Stimulated activated CD4-positive, alpha-beta T cell treated with anti-CD3 and anti-CD28 coated beads, Interleukin-1b, Interleukin-23, amount 100 ng/mL, for 4 hours (primary cell): ENCODE results near the gene CNGA1.
"Not testable (repeated sequence)": the region's sequence is repeated elsewhere in the genome, so short reads cannot be mapped to it uniquely, and the experiment has no call there.

Experiments
- DNase-seq, 2 donors: peaks; one replicate each; pipeline ENCODE4 v3.0.0-alpha.2; 2020; ENCODE audit warnings: low read depth in 2 of 2

CNGA1 gene

DNA sequence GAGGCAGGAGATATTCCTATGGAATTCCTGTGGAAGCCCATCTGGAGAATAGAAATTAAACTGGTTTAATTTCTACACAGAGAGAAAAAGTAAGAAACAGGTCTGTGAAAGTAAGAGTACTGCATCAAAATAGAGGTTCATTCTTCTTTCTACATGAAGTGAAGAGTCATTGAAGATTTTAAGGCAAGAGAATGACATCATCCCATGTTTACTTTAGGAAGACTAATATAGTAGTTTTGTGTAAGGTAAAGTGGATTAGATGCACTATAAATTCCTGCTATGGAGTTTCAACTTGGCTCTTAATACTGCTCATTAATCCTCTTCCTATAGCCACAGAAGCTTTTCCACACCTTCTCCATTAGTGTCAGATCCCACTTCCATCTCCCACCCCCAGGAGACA lies 47.6 kb downstream of the CNGA1 start:
- DNase-seq, result no peak

DNA sequence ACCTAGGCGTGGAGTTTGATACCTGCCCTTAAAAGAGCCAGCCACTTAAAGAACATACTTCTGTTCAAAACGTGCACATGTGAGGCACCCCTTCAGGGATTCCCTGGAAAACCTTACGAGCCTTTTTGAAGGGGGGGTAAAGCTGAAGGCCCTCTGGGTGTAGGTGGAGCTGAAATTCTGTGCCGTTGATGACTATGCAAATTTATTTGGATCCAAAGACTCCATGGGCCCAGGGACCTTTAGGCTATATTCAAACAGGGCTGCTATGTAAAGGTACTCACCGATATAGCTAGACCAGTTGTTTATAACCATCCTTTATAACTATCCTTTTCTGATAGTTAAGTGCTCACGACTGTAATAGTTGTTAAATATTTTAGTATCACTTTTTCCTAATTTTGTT lies 61.8 kb downstream of the CNGA1 start:
- no peak for DNase-seq

GRCh38 chr4:47954245-47954644 lies 62.2 kb downstream of the CNGA1 start:
- DNase-seq, result no peak

DNA sequence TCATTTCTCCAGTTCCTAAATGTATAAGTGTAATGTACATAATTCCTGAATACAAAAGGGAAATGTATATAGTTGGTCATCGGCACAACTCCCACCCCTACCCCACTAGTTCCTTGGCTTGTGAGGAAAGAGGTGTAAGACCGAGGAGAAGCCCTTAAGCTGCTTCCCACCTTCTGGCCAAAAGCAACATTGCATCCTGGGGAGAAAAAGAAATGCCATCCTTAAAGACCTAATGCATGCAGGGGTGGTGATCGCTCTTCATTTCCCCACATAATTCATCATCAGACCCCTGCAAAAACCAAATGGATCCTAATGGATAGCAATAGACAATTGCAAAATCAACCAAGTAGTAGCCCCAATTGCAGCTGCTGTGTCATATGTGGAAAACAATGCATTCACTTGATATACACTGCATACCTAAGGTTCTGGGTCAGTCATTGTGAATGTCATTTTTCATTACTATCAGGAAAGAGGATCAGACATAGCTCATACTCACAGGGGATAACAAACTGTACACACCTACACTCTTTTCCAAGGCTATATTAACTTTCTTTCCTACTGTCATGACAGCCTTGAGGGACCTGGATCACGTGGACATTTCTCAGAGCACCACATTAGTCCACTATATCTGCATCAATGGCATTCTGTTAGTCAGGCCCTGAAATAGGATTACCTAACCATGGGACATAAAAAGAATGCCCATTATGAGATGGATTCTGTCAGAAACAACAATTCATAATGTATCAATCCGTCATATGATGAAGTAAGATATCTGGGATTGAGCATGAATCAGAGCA lies 70.4 kb downstream of the CNGA1 start:
- no peak for DNase-seq

- DNase-seq, result no peak
Measured at GRCh38 chr4:47942081-47942819, 74.2 kb downstream of the CNGA1 start.

- DNase-seq, result no peak
Measured at GRCh38 chr4:47939456-47939855, 77.0 kb downstream of the CNGA1 start.

DNA sequence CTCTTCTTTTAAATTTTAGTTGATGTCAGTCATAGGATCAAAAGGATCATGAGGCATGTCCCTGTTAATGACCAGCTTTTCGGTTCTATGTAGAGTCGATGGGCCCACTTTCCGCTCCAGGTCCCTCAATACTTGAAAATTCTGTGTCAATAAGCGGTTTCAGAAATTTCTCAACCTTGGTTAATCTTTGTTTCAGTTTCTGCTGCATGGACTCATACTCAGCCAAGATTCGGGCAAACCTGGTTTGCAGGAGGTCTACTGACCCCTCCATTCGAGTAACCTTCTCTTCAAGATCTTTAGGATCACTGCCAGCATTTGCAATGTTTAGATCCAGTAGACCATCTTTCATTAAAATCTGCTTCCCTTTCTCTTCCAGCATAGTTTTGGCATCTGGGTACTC lies 80.1 kb downstream of the CNGA1 start:
- DNase-seq, result no peak

DNA sequence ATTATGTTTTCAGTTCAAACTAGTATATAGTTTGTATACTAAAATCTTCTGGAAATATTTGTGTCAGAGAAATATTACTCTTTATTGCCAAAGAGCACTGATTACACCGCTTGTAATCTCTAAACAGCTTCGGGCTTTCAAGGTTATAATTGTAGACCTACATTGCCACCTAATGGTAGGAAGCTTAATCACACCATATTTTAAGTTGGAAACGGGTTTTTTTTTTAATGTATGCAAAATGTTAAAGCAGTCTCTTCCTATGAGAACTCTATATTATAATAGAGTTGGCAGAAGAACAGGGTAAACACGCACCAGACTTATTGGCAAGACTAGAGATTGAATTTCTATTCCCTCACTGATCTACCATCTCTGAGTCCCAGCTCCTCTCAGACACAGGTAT lies 82.6 kb downstream of the CNGA1 start:
- DNase-seq, result no peak

GRCh38 chr4:47930971-47931804 lies 85.3 kb downstream of the CNGA1 start:
- no peak for DNase-seq

GRCh38 chr4:47929682-47930201 lies 86.7 kb downstream of the CNGA1 start:
- no peak for DNase-seq

DNA sequence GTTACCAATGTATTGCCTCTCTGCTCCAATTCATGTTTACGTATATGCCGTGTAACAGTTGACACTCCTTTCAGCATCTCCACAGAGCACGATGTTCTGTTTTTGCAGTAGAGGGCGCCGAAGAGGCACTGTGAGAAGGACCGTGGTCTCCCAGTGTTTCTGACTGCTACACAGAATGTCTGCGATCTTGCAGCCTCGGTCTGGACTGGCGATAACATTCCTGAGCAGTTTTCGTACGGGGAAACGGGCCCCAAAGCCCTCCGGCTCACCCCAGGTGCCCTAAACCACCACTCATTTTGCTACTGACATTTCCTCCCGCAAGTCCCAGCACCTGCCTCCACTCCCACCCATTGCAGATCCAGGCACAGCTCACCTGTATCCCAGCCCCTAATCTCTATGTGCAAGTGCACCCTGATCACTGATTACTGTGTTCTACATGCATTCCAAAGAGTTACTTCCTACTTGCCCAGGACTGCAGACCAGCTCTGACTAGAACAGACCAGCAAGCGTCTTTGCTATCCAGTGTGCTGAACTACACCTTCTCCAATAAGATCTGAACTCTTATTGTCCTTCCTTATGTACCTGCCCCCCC lies 89.7 kb downstream of the CNGA1 start:
- DNase-seq, result peak; percentile 16 to 42

- not testable (repeated sequence) for DNase-seq
Measured at GRCh38 chr4:47923261-47923608, 93.2 kb downstream of the CNGA1 start.

DNA sequence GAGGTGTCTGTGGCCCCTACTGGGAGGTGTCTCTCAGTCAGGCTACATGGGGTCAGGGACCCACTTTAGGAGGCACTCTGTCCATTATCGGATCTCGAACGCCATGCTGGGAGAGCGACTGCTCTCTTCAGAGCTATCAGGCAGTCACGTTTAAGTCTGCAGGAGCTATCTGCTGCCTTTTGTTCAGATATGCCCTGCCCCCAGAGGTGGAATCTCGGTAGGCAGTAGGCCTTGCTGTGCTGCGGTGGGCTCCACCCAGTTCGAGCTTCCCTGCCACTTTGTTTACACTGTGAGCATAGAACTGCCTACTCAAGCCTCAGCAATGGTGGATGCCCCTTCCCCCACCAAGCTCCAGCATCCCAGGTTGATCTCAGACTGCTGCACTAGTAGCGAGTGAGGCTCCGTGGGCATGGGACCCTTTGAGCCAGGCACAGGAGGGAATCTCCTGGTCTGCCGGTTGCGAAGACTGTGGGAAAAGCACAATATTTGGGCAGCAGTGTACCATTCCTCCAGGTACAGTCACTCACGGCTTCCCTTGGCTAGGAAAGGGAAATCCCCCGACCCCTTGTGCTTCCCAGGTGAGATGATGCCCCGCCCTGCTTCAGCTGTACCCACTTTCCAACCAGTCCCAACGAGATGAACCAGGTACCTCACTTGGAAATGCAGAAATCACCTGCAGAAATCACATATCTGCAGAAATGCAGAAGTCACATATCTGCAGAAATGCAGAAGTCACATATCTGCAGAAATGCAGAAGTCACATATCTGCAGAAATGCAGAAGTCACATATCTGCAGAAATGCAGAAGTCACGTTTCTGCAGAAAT lies 93.8 kb downstream of the CNGA1 start:
- DNase-seq, result not testable (repeated sequence)

GRCh38 chr4:47917163-47917562 lies 99.3 kb downstream of the CNGA1 start:
- not testable (repeated sequence) for DNase-seq

- no peak for DNase-seq
Measured at GRCh38 chr4:47915378-47915777, 101.1 kb downstream of the CNGA1 start.

DNA sequence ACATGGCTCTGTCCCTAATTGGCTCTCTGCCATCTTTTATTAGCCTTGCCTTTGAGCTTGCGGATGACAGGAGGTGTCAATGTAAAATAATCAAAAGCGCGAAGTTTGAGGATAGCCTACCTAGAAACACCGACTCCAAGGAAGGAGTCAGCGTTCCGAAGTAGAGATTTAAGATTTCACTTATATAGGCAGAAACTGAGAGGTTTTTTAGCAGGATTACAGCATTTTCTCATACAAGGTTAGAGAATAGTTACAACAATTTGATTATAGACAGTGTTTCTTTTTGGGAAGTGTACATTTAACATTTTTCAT lies 101.6 kb downstream of the CNGA1 start:
- no peak for DNase-seq

GRCh38 chr4:47914220-47914925 lies 102.1 kb downstream of the CNGA1 start, which contains the start of gene NFXL1:
NFXL1 (minus strand) TSS chr4:47914583; CDS start chr4:47914203, 380 bp downstream.
- DNase-seq, result peak; percentile 92 to 93

DNA sequence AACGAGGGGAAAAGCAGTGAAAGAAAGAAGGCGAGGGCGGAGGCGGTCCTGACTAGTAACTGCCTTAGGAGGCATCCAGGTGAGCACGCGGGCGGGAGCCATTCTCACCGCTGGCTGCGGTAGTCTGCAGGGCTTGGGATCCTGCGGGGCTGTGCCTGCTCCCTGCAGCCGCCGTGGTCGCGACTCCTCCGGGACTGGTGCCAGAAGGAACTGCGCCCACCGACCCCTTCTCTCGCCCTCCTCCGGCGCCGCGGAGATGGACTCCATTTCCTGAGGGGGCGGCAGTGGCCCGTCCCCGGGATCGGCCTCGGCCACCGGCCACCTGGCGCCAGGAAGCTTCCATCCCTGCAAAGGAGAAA lies 102.6 kb downstream of the CNGA1 start:
- peak; percentile 29 to 33 for DNase-seq

DNA sequence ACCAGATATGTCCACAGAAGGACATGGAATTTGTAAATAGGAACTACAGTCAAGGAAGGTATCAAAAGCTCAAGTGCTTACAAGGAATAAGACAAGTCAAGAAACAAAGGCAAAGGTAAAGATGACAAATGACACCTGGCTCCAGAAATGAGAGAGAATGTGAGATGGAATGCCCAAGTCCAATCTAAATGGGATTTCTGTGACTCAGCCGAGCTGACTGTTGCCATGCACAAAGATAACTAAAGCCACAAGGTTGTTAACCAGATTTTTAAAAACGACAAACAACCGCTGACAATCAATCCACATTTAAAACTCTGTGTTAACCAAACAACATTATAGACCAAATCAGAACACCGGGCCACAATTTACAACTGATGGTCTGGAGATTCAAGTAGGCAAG lies 103.2 kb downstream of the CNGA1 start:
- DNase-seq, result no peak

DNA sequence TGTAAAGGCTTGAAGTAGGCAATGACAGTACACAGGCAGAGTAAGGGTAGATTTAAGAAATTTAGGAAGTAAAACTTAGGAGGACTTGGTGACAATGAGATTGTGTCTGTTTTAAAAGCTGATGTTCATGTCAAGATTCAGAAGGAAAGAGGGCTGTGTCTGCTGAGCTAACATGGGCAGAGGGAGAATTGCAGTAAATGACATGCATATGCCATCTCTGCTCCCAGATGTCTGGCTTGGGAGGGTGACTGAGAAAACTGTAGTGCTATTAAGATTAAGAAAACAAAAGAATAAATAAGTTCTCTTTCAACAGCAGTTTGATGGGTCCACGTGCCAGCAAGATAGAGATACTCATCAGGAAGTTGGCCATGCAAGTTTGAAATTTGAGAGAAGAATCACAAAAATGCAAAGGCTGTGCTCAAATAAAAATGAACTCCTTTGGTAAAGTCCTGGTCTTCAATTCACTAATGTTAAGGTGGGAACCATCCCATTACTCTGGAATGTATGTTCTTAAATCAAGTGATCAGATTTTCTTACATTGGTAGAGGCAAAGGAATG lies 109.3 kb downstream of the CNGA1 start:
- no peak for DNase-seq
